Vagina (tissue), 2 donors: Measurements from ENCODE around the gene ATP5ME. TPM values are rescaled to one million over a fixed set of nuclear protein-coding genes. Genes with fewer than 3 reads are reported as not detected.

Experiments used
- DNase-seq, 2 donors: peaks; one replicate each; pipeline ENCODE4 v3.0.0-alpha.2; 2017; ENCODE audit errors: extremely low spot score in 2 of 2
- H3K27ac ChIP-seq: fragments of 200-600 bp; sonication (generic); one replicate; pipeline ENCODE4 v1.5.1; 2019
- H3K27me3 ChIP-seq: fragments of 200-600 bp; sonication (generic); one replicate; pipeline ENCODE4 v1.5.1; 2019
- H3K36me3 ChIP-seq, 2 donors: fragments of 200-600 bp; sonication (generic); one replicate each; pipeline ENCODE4 v1.5.1; 2017 to 2019
- H3K4me1 ChIP-seq: fragments of 200-600 bp; sonication (generic); one replicate; pipeline ENCODE4 v1.5.1; 2019
- H3K4me3 ChIP-seq, 2 donors: fragments of 200-600 bp; sonication (generic); 1 replicate in 1 of 2; 2 replicates in 1 of 2; pipeline ENCODE4 v1.5.1; 2016 to 2019
- H3K9me3 ChIP-seq: fragments of 200-600 bp; sonication (generic); one replicate; pipeline ENCODE4 v1.5.1; 2019
- POLR2A ChIP-seq, 2 donors: fragments of 450-650 bp; IDR thresholded peaks; one replicate each; pipeline ENCODE4 v1.6.1; 2017; ENCODE audit warnings: antibody characterized with exemption in 2 of 2, mild to moderate bottlenecking in 2 of 2, moderate library complexity in 2 of 2
- POLR2AphosphoS5 ChIP-seq, 2 donors: sonication (generic); formaldehyde crosslinking; IDR thresholded peaks; one replicate each; pipeline ENCODE4 v1.9.0; 2017; ENCODE audit warnings: antibody characterized with exemption in 2 of 2, mild to moderate bottlenecking in 2 of 2, low read depth in 1 of 2; ENCODE audit not compliant: insufficient read depth in 1 of 2
- intact Hi-C: fragments of 100-400 bp; cut with DNase I; formaldehyde crosslinking; loops from one replicate; pipeline ENCODE4 v1.15.1; 2023
- total RNA-seq: library from RNA; depleted of rRNA; stranded (reverse); fragments of >200 nt; gene quantifications from one replicate; pipeline ENCODE4 v1.2.3, GENCODE V29; 2016
- TF ChIP-seq, protein P1 (sequence below), 3 experiments: fragments of 450-650 bp in 2 of 3; fragments of 200-600 bp in 1 of 3; sonication (generic) in 1 of 3; IDR thresholded peaks; one replicate each; pipeline ENCODE4 v1.5.1; 2017 to 2019; ENCODE audit warnings: antibody characterized with exemption in 3 of 3, mild to moderate bottlenecking in 2 of 3, moderate library complexity in 2 of 3

The ATP5ME gene
- total RNA-seq, 1 donor from 2014 or later, result 181 TPM

DNA sequence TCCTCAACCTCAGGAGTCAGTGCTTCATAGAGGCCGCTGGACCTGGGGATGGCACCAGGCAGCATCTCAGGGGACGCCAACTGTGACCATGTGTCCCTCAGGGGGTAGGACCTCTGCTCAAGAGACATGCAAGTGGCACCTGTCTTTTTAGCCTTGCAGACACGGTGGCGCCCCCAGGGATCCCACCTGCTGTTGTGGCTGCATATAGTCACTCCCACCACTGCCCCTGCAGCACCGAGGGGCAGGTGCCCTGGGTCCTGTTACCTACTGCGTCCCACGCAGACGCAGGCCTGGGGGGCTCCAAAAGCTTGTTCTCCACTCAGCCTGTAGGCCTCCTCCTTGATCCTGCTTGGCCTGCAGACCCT, 2.8 kb upstream of the ATP5ME start:
- no peak overlapping the region for H3K27ac ChIP-seq
- intact Hi-C loops, result no loop called here
- no peak for DNase-seq
- H3K4me1 ChIP-seq, result peaks cover 52% of the 10 kb centered on the region
- TF ChIP-seq POLR2AphosphoS5 (IDR thresholded peaks at IDR 0.05; ENCODE audit: insufficient read depth in 1 of 2, low read depth in 1 of 2) (no peak), POLR2A (IDR thresholded peaks at IDR 0.05) (no peak)
- TF ChIP-seq, protein P1, sequence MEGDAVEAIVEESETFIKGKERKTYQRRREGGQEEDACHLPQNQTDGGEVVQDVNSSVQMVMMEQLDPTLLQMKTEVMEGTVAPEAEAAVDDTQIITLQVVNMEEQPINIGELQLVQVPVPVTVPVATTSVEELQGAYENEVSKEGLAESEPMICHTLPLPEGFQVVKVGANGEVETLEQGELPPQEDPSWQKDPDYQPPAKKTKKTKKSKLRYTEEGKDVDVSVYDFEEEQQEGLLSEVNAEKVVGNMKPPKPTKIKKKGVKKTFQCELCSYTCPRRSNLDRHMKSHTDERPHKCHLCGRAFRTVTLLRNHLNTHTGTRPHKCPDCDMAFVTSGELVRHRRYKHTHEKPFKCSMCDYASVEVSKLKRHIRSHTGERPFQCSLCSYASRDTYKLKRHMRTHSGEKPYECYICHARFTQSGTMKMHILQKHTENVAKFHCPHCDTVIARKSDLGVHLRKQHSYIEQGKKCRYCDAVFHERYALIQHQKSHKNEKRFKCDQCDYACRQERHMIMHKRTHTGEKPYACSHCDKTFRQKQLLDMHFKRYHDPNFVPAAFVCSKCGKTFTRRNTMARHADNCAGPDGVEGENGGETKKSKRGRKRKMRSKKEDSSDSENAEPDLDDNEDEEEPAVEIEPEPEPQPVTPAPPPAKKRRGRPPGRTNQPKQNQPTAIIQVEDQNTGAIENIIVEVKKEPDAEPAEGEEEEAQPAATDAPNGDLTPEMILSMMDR (IDR thresholded peaks at IDR 0.05), result no peak
- no peaks in the 10 kb centered on the region for H3K9me3 ChIP-seq
- no peak overlapping the region for H3K4me3 ChIP-seq
- no peaks in the 10 kb centered on the region for H3K27me3 ChIP-seq
- H3K36me3 ChIP-seq, result peaks cover 0 to 11% of the 10 kb centered on the region in 2 donors

DNA sequence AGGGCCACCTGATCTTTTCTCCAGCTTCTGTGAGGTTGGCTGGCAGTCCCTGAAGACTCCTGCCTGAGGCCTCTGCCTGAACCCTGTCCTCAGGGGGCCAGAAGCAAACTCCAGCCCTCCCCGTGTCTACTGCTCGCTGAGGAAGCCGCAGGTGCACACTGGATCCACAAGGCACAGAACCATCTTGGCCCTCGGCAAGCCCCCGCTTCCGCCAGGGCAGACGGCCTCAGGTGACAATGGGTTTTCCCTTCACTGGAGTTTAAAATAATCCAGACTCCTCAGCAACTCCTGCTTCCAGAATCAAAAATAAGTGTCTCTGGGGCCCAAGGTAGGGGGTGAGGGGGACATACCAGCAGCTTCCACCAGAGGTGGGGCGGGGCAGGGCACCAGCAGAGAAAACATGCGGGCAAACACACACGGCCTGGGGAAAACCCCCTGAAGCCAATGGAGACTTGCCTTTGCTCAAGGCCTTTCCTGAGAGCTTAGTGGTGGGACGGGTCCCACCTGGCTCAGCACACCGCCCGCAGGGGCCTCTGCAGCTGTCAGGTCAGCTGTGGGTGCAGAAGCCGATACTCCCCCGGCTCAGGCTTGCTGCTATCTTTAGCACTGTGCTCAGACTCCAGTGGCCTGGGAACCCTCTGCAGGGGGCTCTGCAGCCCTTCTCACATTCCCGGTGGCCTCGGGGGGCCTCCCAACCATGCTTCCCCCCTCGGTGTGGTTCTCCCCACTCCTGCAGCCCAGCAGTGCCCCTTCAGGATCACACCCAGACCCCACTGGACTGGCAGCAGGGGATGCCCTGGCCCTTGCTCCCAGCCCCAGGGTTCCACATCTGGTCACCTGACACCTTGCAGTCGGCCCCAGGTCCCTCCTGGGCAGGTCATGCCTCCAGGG, 2.1 kb upstream of the ATP5ME start:
- DNase-seq, result no peak
- Histone ChIP-seq H3K4me1 (peaks cover 49% of the 10 kb centered on the region), H3K4me3 (no peak overlapping the region), H3K36me3 (peaks cover 0 to 17% of the 10 kb centered on the region in 2 donors), H3K27me3 (no peaks in the 10 kb centered on the region), H3K27ac (no peak overlapping the region), H3K9me3 (no peaks in the 10 kb centered on the region)
- TF ChIP-seq, protein P1 (IDR thresholded peaks at IDR 0.05), result no peak
- no peak for TF ChIP-seq POLR2A (IDR thresholded peaks at IDR 0.05)
- TF ChIP-seq POLR2AphosphoS5 (IDR thresholded peaks at IDR 0.05; ENCODE audit: insufficient read depth in 1 of 2, low read depth in 1 of 2), result no peak
- intact Hi-C loops, result loop anchor here (2.0 kb wide), 1 partner anchor 29 kb away; the partner anchor contains the start of gene PCGF3

DNA sequence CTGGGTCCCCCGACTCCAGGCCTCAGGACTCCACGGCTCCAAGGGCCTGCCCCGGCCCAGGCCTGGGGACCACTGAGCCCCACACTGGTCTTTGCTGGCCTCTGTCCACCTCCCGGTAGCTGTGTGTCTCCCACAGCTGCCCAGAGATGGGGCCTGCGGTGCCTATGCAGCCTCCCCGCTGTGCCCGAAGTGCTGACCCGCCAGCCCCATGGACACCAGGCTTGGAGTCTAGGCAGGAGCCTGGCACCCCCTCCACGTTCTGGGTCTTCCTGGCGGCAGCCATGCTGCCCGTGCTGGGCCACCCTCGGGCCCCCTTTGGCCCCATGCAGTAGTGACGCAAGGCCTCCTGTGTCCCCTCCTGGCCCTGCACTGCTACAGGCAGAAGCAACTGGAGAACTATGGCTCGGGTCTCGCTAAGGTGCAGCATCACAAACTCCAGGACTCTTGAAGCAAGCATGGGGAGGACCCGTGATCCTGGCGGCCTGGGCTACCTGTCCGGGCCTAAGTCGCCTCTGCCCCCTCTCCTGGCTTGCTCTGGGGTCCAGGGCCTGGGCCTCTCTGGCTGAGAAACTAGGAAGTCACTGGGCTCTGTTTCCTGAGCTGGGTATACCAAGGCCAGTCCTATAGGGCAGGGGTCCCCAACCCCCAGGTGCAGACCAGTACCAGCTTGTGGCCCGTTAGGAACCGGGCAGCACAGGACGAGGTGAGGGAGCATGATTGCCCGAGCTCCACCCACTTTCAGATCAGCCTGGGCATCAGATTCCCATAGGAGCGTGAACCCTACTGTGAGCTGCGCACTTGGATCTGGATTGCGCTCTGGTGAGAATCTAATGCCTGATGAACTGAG, 1.2 kb upstream of the ATP5ME start:
- Histone ChIP-seq H3K27me3 (no peaks in the 10 kb centered on the region), H3K4me3 (peak overlapping the region; percentile 89 to 93), H3K36me3 (peaks cover 0 to 23% of the 10 kb centered on the region in 2 donors), H3K27ac (peak overlapping the region; percentile 96), H3K4me1 (peaks cover 39% of the 10 kb centered on the region), H3K9me3 (no peaks in the 10 kb centered on the region)
- intact Hi-C loops, result loop anchor here (2.0 kb wide), 1 partner anchor 30 kb away; the partner anchor contains the start of gene PCGF3
- DNase-seq, result no peak
- TF ChIP-seq POLR2AphosphoS5 (IDR thresholded peaks at IDR 0.05; ENCODE audit: insufficient read depth in 1 of 2, low read depth in 1 of 2) (no peak), POLR2A (IDR thresholded peaks at IDR 0.05) (no peak)
- TF ChIP-seq, protein P1 (IDR thresholded peaks at IDR 0.05), result no peak

DNA sequence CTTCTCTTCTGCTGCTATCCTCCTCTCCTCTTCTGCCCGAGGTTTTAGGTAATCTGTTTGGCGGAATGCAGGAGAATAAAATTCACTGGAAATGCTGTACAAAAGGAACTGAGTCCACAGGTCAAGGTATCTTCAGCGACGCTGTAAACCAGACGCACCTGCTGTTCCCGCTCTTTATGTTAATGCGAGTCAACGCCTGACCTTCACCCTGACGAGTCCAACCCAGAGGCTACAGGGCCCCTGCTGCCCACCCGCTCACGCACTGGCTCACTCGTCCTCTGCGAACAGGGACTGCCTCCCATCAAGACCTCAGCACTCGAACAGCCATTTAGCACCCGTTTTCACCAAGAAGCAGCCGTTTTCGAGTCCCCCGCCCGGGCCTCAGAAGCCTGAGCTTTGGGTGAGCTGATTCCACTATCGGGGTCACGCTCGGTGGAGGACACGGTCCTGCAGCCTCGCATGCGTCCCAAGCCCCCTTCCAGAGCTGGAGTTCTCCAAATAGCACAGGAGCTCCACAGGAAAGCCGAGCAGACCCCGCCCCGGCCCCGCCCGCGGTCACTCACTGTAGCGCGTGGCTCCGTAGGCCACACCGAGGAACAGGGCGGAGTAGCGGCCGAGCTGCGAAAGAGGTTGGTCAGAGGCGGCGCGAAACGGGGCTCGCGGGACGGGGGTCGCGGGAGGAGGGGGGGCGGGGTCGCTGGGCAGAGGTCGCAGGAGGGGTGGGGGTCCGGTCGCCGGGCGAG, 556 bp downstream of the ATP5ME start:
- Histone ChIP-seq H3K27ac (peak overlapping the region; percentile 37), H3K9me3 (no peaks in the 10 kb centered on the region), H3K36me3 (peaks cover 0 to 23% of the 10 kb centered on the region in 2 donors), H3K4me1 (peaks cover 33% of the 10 kb centered on the region), H3K27me3 (no peaks in the 10 kb centered on the region), H3K4me3 (peak overlapping the region; percentile 89 to 93)
- intact Hi-C loops, result loop anchor here (2.0 to 5.0 kb wide), 2 partner anchors 31 to 109 kb away; partner anchors contain the start of gene PCGF3
- TF ChIP-seq, protein P1 (IDR thresholded peaks at IDR 0.05), result no peak
- TF ChIP-seq POLR2AphosphoS5 (IDR thresholded peaks at IDR 0.05; ENCODE audit: insufficient read depth in 1 of 2, low read depth in 1 of 2) (no peak), POLR2A (IDR thresholded peaks at IDR 0.05) (no peak)
- DNase-seq, result peak in 1 of 2 donors; percentile 89
